Measurements from ENCODE around the gene TBC1D9.

The TBC1D9 gene

DNA sequence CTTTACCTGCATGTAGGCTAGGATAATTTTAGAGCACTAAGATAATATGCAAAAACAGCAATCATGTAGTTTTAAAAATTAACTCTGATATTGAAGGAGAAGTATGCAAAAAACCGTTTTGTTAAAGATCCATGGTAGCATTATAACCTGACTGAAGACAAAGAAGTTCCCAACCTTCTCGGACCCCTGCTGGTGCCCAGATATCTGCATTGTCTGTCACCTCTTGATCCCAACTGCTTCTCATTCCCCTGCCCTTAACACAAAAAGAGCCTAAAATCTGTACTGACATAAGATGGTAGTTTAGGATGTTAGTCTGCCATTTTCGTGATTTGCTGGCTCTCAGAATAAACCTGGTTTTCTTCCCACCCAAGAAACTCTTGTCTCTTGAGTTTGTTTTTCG lies 125.9 kb downstream of the TBC1D9 start:
- TF ChIP-seq, protein P1, sequence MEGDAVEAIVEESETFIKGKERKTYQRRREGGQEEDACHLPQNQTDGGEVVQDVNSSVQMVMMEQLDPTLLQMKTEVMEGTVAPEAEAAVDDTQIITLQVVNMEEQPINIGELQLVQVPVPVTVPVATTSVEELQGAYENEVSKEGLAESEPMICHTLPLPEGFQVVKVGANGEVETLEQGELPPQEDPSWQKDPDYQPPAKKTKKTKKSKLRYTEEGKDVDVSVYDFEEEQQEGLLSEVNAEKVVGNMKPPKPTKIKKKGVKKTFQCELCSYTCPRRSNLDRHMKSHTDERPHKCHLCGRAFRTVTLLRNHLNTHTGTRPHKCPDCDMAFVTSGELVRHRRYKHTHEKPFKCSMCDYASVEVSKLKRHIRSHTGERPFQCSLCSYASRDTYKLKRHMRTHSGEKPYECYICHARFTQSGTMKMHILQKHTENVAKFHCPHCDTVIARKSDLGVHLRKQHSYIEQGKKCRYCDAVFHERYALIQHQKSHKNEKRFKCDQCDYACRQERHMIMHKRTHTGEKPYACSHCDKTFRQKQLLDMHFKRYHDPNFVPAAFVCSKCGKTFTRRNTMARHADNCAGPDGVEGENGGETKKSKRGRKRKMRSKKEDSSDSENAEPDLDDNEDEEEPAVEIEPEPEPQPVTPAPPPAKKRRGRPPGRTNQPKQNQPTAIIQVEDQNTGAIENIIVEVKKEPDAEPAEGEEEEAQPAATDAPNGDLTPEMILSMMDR (IDR thresholded peaks at IDR 0.05; ENCODE audit: low read depth, low read length), result no peak
- no peak overlapping the region for H3K4me3 ChIP-seq (ENCODE audit: low read depth, low read length)

DNA sequence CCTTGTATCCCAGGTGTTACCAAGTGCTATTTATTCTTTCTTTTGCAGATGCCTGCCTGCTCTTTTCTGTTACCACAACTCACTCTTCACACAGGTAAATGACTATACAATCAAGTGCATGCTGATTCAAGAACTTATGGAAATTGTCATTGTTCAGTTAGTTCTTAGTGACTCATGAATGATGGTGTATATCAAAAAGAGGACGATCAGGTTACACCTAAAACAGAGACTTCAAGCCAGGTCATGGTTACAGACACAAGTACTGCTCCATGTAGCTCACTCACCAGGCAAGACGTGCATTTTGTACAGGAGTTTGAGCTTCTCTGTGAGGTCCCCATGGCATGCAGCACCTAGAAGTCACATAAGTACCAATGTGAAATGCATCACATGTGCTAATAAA lies 128.2 kb downstream of the TBC1D9 start:
- no peak overlapping the region for H3K4me3 ChIP-seq (ENCODE audit: low read depth, low read length)
- TF ChIP-seq, protein P1 (IDR thresholded peaks at IDR 0.05; ENCODE audit: low read depth, low read length), result no peak

DNA sequence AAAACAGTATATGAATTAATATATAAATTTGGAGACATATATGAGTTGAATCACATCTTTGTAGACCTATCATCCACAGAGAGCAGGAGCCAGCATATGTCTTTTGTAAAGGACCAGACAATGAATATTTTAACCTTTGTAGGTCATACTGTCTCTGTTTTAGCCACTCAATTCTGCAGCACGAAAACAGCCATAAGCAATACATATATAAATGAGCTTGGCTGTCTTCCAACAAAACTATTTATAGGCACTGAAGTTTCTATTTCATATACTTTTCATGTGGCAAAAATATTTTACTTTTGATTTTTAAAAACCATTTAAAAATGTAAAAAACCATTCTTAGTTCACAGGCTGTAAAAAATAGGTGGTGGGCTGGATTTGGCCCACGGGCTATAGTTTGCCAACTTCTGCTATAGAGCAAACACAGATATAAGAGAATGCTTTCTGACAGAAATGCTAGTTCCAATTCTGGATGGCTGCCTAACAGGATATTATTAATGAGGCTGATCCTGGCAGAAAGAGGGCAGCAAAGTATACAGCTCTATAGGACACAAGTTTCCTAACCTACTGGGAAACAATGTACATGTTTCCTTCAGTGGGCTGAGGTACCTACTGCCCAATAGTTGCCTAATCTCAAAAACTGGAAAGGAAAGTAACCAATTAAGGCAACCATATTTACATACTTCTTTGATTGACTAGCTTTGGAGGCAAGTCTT lies 129.4 kb downstream of the TBC1D9 start:
- no peak overlapping the region for H3K4me3 ChIP-seq (ENCODE audit: low read depth, low read length)
- TF ChIP-seq, protein P1 (IDR thresholded peaks at IDR 0.05; ENCODE audit: low read depth, low read length), result no peak

DNA sequence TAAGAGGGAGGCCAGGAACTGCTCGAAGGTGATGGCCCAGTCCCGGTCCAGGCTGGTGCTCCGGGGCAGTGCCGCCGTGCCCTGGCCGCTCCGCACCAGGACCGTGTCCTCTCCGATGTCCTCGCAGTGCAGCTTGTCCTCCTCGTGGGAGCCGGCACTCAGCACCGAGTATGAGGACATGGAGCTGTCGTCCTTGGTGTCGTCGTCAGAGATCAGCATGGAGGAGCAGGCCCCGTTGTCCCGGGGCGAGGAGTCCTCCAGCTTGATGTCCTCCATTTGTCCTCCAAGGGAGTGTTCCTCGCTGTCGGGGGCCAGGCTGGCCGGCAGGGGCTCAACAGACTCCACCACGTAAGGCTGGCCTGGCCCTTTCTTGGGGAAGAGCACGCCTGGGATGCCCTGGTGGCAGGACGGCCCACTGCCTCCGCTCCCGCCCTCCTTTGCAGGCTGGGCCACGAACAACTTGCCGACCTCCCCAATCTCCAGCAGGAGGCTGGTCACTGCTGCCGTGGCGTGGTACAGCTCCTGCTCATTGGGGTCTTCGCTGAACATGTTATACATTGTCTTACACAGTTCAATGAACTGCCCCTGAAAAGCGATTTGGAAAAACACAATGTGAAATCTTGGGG lies 133.7 kb downstream of the TBC1D9 start:
- TF ChIP-seq, protein P1 (IDR thresholded peaks at IDR 0.05; ENCODE audit: low read depth, low read length), result no peak

DNA sequence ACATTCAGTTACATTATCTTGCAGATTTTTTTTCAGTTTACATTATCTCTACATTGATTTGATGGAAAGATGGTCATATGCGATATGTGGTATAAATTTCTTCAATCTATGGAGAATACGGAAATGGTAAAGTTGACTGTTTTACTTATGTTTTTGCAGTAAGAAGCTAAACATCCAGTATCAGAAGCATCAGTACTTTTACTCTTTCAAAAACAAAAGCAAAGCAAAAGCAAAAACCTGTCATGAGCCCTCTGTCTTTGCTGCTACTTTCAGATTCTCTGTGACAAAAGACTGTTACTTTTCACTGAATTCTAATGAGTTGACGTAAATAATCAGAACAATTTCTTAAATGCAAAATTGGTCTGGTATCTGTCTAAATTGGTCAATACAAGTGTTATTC lies 135.0 kb downstream of the TBC1D9 start:
- H3K4me3 ChIP-seq (ENCODE audit: low read depth, low read length), result no peak overlapping the region
- TF ChIP-seq, protein P1 (IDR thresholded peaks at IDR 0.05; ENCODE audit: low read depth, low read length), result no peak

More for the DNA sequence above, 133.7 kb downstream of the TBC1D9 start:
- no peak overlapping the region for H3K4me3 ChIP-seq (ENCODE audit: low read depth, low read length)

DNA sequence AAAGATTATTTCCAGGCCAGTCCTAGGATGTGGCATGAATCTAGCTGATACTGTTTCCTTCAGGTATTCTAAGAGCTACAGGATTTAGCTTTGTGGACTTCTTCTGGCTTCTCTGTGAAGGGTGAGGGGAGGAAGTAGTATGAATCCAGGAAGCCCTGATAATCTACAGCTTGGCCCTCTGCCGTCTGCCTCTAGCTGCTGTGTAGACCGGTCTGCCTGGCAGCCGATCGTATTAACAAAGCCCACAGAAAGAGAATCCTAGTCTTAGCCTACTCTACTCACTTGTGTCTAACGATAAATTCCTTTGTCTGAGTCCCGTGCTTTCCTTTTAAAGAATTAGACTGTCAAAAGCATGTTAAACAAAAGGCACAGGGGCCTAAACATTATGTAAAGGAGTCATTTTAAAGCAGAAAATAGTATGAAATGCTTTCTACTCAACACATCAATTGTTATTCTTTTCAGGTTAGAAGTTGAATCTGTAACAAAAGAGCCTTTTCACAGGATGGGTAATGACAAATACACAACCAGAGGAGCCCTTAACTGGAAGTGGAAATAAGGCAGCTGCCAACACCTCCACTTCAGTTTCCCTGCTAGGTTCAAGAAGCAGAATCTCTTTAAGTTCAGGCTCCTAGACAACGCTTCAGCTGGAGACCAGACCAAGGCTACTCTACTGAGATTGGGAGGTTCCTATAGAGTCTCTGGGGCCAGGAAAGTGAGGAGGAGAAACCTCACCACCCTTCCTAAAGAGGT lies 138.5 kb downstream of the TBC1D9 start:
- TF ChIP-seq, protein P1 (IDR thresholded peaks at IDR 0.05; ENCODE audit: low read depth, low read length), result no peak
- H3K4me3 ChIP-seq (ENCODE audit: low read depth, low read length), result no peak overlapping the region

DNA sequence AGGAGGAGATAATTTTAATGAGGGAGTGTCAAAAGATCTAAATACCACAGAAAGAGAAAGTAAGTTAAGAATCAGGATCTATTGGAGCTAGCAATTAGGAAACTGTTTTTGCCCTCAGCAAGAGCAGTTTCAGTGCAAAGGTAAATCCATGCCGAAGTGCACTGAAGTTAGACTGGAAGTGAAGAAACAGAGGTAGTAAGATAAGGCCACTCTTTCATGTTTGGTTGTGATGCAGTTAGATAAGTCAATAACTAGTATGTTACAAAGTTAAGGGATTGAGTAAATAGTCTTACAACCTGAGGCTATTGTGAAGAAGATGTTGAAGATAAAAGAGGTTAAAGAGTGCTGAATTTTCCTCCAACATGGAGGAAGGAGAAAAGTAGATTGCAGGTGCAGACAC lies 140.7 kb downstream of the TBC1D9 start:
- TF ChIP-seq, protein P1 (IDR thresholded peaks at IDR 0.05; ENCODE audit: low read depth, low read length), result no peak
- H3K4me3 ChIP-seq (ENCODE audit: low read depth, low read length), result no peak overlapping the region

Measured in WI38 (cell line).